Erythroblast (primary cell): ENCODE measurements around the gene POMGNT1.
A peak's percentile ranks its signal among the peaks of the same experiment; 100 is the strongest.
"Not testable (repeated sequence)": the region's sequence is repeated elsewhere in the genome, so short reads cannot be mapped to it uniquely, and the experiment has no call there.

Source experiments
- DNase-seq, 2 experiments: peaks; one replicate each; lab custom pipeline; 2025; lab: John Stamatoyannopoulos, UW
- GATA1 ChIP-seq: IDR thresholded peaks from 2 replicates; pipeline ENCODE4 v1.6.1; 2011; ENCODE audit warnings: low read depth, mild to moderate bottlenecking, control low read depth, low read length, moderate library complexity
- POLR2A ChIP-seq: IDR thresholded peaks from 2 replicates; pipeline ENCODE4 v1.6.1; 2011; ENCODE audit warnings: mild to moderate bottlenecking, low read length

The POMGNT1 gene

GRCh38 chr1:46197964-46198811 is at the start of gene POMGNT1:
Gene POMGNT1, minus strand, starts transcription at chr1:46198434. Its CDS starts 613 bp downstream, at chr1:46197821.
- no peak for TF ChIP-seq GATA1
- peak; percentile 57 for TF ChIP-seq POLR2A
- DNase-seq: peak; percentile 86 to 90

- TF ChIP-seq POLR2A: peak; percentile 88
- TF ChIP-seq GATA1: no peak
- DNase-seq: peak; percentile 99 to 100
These were observed 49.3 kb upstream of the POMGNT1 start, which contains the start of gene RAD54L for GRCh38 chr1:46247436-46248121. Gene RAD54L, plus strand, starts transcription at chr1:46247763. Its CDS starts 643 bp downstream, at chr1:46248406.

- DNase-seq: peak; percentile 76 to 80
- peak; percentile 33 for TF ChIP-seq POLR2A
- TF ChIP-seq GATA1: no peak
These were observed 48.6 kb upstream of the POMGNT1 start for GRCh38 chr1:46246548-46247435.

- not testable (repeated sequence) for DNase-seq
These were observed 47.9 kb upstream of the POMGNT1 start for GRCh38 chr1:46246136-46246535.

GRCh38 chr1:46244656-46245371 is 46.6 kb upstream of the POMGNT1 start:
- TF ChIP-seq POLR2A (no peak), GATA1 (no peak)

GRCh38 chr1:46243831-46244230 is 45.6 kb upstream of the POMGNT1 start:
- not testable (repeated sequence) for DNase-seq

More at GRCh38 chr1:46244656-46245371, 46.6 kb upstream of the POMGNT1 start:
- peak; percentile 49 to 54 for DNase-seq

GRCh38 chr1:46242918-46243317 is 44.7 kb upstream of the POMGNT1 start:
- TF ChIP-seq POLR2A: no peak
- TF ChIP-seq GATA1: no peak

GRCh38 chr1:46241733-46242132 is 43.5 kb upstream of the POMGNT1 start:
- DNase-seq: not testable (repeated sequence)

More at GRCh38 chr1:46242918-46243317, 44.7 kb upstream of the POMGNT1 start:
- DNase-seq: no peak

GRCh38 chr1:46238865-46239264 is 40.6 kb upstream of the POMGNT1 start:
- not testable (repeated sequence) for DNase-seq

- no peak for TF ChIP-seq GATA1
- TF ChIP-seq POLR2A: no peak
- no peak for DNase-seq
These were observed 38.6 kb upstream of the POMGNT1 start for GRCh38 chr1:46236882-46237281.

- not testable (repeated sequence) for DNase-seq
These were observed 33.0 kb upstream of the POMGNT1 start for GRCh38 chr1:46231231-46231630.

GRCh38 chr1:46224966-46225365 is 26.7 kb upstream of the POMGNT1 start:
- TF ChIP-seq POLR2A (no peak), GATA1 (no peak)
- DNase-seq: no peak

GRCh38 chr1:46223472-46223943 is 25.3 kb upstream of the POMGNT1 start:
- peak; percentile 82 to 88 for DNase-seq
- TF ChIP-seq GATA1: no peak
- no peak for TF ChIP-seq POLR2A

- not testable (repeated sequence) for DNase-seq
These were observed 24.8 kb upstream of the POMGNT1 start for GRCh38 chr1:46223055-46223454.
